Memory B cell (primary cell): ENCODE results near the gene VCP.

Experiments
- ATAC-seq: fragments of 150-1000 bp; cut with Tn5 transposase; 2 replicates; pipeline ENCODE4 v1.10.0; 2021; ENCODE audit warnings: low read depth, mild to moderate bottlenecking, moderate library complexity
- DNase-seq, 2 donors: peaks; one replicate each; pipeline ENCODE4 v3.0.0; 2022; ENCODE audit warnings: low spot score in 2 of 2
- H3K27ac Mint-ChIP-seq: one replicate; pipeline ENCODE4 v1.8.0; 2022; ENCODE audit warnings: mild to moderate bottlenecking, moderate library complexity, mixed read lengths
- H3K27me3 Mint-ChIP-seq: one replicate; pipeline ENCODE4 v1.8.0; 2022; ENCODE audit warnings: mixed read lengths
- H3K36me3 Mint-ChIP-seq: one replicate; pipeline ENCODE4 v1.8.0; 2022; ENCODE audit warnings: mild to moderate bottlenecking, mixed read lengths
- H3K4me1 Mint-ChIP-seq: one replicate; pipeline ENCODE4 v1.8.0; 2022; ENCODE audit warnings: mixed read lengths
- H3K4me3 Mint-ChIP-seq: one replicate; pipeline ENCODE4 v1.8.0; 2022; ENCODE audit warnings: mild to moderate bottlenecking, moderate library complexity, mixed read lengths
- H3K9me3 Mint-ChIP-seq: one replicate; pipeline ENCODE4 v1.8.0; 2022; ENCODE audit warnings: mixed read lengths

The VCP gene

GRCh38 chr9:35059438-35059837 is 13.0 kb downstream of the VCP start:
- ATAC-seq (no peak), DNase-seq (no peak)
- Mint-ChIP-seq H3K27me3 (no peaks in the 10 kb centered on the region), H3K27ac (no peak overlapping the region), H3K9me3 (no peaks in the 10 kb centered on the region), H3K4me3 (no peak overlapping the region), H3K36me3 (peaks cover 57% of the 10 kb centered on the region), H3K4me1 (no peaks in the 10 kb centered on the region)

- no peak for ATAC-seq
- no peak for DNase-seq
- no peak overlapping the region for H3K27ac Mint-ChIP-seq
- H3K27me3 Mint-ChIP-seq, result no peaks in the 10 kb centered on the region
- H3K4me1 Mint-ChIP-seq, result peaks cover 2% of the 10 kb centered on the region
- no peak overlapping the region for H3K4me3 Mint-ChIP-seq
- peaks cover 48% of the 10 kb centered on the region for H3K36me3 Mint-ChIP-seq
- H3K9me3 Mint-ChIP-seq, result no peaks in the 10 kb centered on the region
These were observed 15.2 kb downstream of the VCP start for GRCh38 chr9:35057271-35057620.

- H3K27me3 Mint-ChIP-seq, result no peaks in the 10 kb centered on the region
- peaks cover 2% of the 10 kb centered on the region for H3K4me1 Mint-ChIP-seq
- DNase-seq (no peak), ATAC-seq (no peak)
- H3K36me3 Mint-ChIP-seq, result peaks cover 45% of the 10 kb centered on the region
- H3K4me3 Mint-ChIP-seq, result no peak overlapping the region
- no peaks in the 10 kb centered on the region for H3K9me3 Mint-ChIP-seq
- peak overlapping the region; percentile 14 for H3K27ac Mint-ChIP-seq
These were observed 15.7 kb downstream of the VCP start for GRCh38 chr9:35056571-35057270.

DNA sequence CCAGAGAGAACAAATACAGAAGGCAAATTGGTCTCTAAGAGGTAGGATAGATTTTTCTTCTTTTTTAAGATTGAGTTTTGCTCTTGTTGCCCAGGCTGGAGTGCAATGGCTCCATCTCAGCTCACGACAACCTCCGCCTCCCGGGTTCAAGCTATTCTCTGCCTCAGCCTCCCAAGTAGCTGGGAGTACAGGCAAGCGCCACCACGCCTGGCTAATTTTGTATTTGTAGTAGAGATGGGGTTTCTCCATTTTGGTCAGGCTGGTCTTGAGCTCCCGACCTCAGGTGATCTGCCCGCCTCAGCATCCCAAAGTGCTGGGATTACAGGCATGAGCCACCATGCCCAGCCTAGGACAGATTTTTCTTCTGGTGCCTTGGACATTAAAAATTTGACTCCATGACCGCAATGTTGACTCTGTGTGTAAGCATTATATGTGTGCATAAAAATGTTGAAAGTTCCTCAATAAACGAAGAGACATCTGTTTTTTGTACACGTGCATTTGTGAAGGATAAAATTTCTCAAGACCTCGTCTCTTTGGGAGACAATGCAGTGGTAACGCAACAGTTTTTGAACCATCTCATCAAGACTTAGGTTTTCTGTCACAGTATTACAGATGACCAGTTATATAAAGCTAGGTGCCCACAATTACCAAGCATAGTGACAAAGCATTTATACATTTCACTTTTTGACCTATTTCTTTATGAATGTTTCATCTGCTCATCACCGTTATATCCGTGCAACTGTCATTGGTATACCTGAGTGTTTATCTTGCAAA is 17.4 kb downstream of the VCP start:
- ATAC-seq (no peak), DNase-seq (no peak)
- Mint-ChIP-seq H3K27me3 (no peaks in the 10 kb centered on the region), H3K9me3 (no peaks in the 10 kb centered on the region), H3K27ac (peak overlapping the region; percentile 77), H3K4me3 (no peak overlapping the region), H3K4me1 (peaks cover 7% of the 10 kb centered on the region), H3K36me3 (peaks cover 37% of the 10 kb centered on the region)

GRCh38 chr9:35054185-35054835 is 18.1 kb downstream of the VCP start:
- H3K4me1 Mint-ChIP-seq, result peaks cover 7% of the 10 kb centered on the region
- no peaks in the 10 kb centered on the region for H3K9me3 Mint-ChIP-seq
- no peak for DNase-seq
- H3K36me3 Mint-ChIP-seq, result peaks cover 32% of the 10 kb centered on the region
- H3K27me3 Mint-ChIP-seq, result no peaks in the 10 kb centered on the region
- H3K27ac Mint-ChIP-seq, result peak overlapping the region; percentile 77
- no peak overlapping the region for H3K4me3 Mint-ChIP-seq
- ATAC-seq, result no peak

DNA sequence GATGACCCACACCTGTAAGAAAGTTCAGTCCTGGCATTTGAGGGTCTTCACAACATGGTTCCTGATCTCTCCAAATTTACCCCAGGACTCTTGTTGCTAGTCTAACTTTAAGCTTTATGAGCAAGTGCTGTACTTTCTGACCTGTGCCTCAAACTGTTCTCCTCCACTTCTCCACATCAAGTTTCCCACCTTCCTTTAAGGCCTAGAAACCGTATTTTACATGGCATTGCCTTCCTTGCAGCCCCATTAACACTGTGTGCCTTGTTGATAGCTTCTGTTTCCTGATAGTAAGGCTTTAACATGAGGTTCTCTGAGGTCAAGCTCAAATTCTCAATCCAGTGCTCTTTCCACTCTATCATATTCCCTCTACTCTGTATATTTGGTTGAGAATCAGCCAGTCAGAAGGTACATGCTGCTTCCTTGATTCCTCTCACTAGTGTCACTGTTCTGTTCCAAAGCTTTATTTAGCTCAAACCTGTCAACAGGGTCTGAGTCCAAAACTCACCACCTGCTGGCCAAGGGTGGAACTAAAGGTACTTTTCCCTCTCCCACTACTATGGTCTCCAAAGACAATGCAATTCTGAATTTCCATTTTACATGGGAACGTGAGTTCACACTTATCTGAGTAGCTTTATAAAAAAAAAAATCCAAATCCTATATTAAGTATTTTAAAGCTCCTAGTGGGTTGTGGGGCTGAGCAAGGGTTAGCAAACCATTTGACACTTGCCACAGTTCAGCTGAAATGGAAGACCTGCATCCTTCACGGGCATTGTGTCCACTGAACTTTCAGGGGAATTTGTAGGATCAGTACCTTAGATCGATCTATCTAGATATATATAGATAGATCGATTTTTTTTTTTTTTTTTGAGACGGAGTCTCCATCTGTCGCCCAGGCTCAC is 21.1 kb downstream of the VCP start:
- Mint-ChIP-seq H3K4me1 (peaks cover 7% of the 10 kb centered on the region), H3K36me3 (peaks cover 19% of the 10 kb centered on the region)
- DNase-seq, result peak; percentile 35 to 40

DNA sequence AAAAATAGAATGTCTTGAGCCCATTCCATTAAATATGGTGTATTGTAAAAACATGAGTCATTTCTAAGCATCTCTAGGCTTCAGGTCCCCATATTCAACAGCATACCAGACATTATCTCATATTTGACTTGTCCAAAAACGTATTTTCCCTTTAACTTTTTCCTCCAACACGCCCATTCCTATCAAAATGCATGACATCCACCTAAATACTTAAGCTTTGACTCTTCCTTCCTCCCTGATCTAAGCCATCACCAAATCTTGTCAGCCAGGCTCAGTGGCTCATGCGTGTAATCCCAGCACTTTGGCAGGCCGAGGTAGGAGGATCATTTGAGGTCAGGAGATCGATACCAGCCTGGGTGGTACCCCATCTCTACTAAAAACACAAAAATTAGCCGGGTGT is 23.9 kb downstream of the VCP start:
- Mint-ChIP-seq H3K4me1 (peaks cover 11% of the 10 kb centered on the region), H3K27ac (no peak overlapping the region), H3K9me3 (no peaks in the 10 kb centered on the region), H3K27me3 (no peaks in the 10 kb centered on the region), H3K4me3 (no peak overlapping the region), H3K36me3 (peaks cover 20% of the 10 kb centered on the region)
- ATAC-seq (no peak), DNase-seq (no peak)

More for the DNA sequence above, 21.1 kb downstream of the VCP start:
- peak; percentile 88 for ATAC-seq
- Mint-ChIP-seq H3K27me3 (no peaks in the 10 kb centered on the region), H3K9me3 (no peaks in the 10 kb centered on the region), H3K4me3 (no peak overlapping the region), H3K27ac (no peak overlapping the region)

- H3K4me1 Mint-ChIP-seq, result peaks cover 13% of the 10 kb centered on the region
These were observed 28.4 kb downstream of the VCP start for GRCh38 chr9:35044071-35044470.

GRCh38 chr9:35042891-35043545 is 29.4 kb downstream of the VCP start:
- Mint-ChIP-seq H3K27me3 (no peaks in the 10 kb centered on the region), H3K27ac (no peak overlapping the region), H3K36me3 (peaks cover 17% of the 10 kb centered on the region), H3K4me1 (peaks cover 13% of the 10 kb centered on the region), H3K9me3 (no peaks in the 10 kb centered on the region), H3K4me3 (no peak overlapping the region)
- DNase-seq, result no peak
- no peak for ATAC-seq

More at GRCh38 chr9:35044071-35044470, 28.4 kb downstream of the VCP start:
- ATAC-seq (no peak), DNase-seq (no peak)
- Mint-ChIP-seq H3K27me3 (no peaks in the 10 kb centered on the region), H3K27ac (no peak overlapping the region), H3K9me3 (no peaks in the 10 kb centered on the region), H3K36me3 (peaks cover 24% of the 10 kb centered on the region), H3K4me3 (no peak overlapping the region)

DNA sequence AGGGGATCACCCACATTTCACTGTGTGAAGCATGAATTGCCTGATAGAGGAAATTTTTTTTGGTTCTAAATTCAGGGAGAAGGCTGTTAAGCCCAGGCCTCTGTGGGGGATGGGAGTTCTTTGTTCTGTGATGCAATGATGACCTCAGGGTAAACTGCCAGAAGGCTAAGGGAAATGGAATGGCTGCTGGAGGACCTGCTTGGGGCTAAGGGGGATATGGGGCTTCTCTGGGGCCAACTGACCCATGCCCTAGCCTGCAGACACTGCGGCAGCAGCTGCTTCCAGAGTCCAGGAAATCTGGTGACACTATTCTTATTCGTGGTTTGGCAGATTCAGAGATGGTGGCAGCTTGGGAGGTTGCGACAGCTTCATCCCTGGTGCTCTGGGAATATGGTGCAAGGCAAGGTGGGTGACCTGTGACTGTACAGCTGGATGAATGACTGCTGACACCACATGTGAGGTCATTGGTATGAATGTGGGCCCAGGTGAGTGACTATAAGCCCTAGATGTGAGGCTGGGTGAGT is 30.3 kb downstream of the VCP start:
- Mint-ChIP-seq H3K4me3 (no peak overlapping the region), H3K27me3 (no peaks in the 10 kb centered on the region), H3K9me3 (no peaks in the 10 kb centered on the region), H3K36me3 (peaks cover 17% of the 10 kb centered on the region), H3K27ac (no peak overlapping the region), H3K4me1 (peaks cover 13% of the 10 kb centered on the region)
- ATAC-seq (no peak), DNase-seq (no peak)

DNA sequence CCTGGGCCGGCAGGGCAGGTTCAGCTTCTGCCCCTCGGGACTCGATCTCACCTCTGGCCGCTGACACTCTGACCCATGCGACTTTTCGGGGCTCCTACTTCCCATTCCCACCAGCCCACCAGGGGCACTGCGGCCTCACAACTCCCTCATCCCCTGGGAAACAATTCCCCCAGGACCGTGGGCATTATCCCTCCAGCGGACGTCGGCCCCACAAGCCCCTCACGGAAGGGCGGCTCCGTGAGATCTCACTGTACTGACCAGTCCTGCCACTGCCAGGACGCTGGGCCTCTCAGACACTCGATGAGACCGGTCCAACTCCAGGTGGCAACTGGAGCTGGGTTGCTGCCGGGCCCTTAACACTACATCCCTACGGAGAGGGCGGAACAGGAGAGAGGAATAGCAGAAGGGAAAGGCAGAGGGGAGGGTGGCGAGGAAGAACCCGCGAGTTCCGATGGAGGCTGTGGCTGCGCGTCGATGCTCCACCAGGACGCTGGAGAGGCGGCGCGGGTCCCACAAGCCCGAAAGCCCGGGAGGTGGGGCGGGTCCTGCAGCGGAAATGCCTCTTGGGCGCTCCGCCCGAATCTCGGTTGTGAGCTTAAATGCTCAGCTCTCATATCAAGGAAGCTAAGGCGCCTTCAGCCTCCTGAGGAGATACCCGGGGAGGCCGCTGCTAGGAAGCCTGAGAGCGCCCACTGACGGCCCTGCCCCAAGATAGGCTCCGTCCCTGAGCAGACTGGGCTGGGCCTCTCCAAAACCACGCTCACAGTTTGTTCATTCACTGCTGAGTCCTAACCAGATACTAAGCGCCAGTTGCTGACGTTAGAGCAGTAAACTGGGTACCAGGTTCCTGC is 36.3 kb downstream of the VCP start:
- Mint-ChIP-seq H3K4me1 (peaks cover 16% of the 10 kb centered on the region), H3K4me3 (peak overlapping the region; percentile 72), H3K9me3 (no peaks in the 10 kb centered on the region), H3K27me3 (no peaks in the 10 kb centered on the region), H3K27ac (peak overlapping the region; percentile 30), H3K36me3 (peaks cover 10% of the 10 kb centered on the region)
- DNase-seq (no peak), ATAC-seq (peak; percentile 56)

DNA sequence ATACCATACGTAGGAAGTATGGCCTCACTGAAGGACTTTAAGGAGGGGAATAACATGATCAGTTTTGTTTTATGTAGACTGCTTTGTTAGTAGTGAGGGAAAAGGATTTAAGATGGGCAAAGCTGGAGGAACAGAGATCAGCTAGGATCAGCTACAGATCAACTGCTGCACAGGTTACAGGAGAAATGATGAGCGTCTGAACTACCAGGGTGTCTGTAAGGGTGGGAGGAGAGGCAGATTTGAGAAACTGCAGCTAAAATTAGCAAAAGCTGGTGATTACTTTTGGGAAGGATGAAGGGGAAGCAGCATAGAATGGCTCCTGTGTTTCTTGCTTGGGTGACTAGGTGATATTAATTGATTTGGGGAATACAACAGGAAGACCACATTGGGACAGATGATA is 39.3 kb downstream of the VCP start:
- no peak for DNase-seq
- Mint-ChIP-seq H3K4me3 (no peak overlapping the region), H3K27me3 (no peaks in the 10 kb centered on the region), H3K4me1 (peaks cover 7% of the 10 kb centered on the region), H3K27ac (no peak overlapping the region), H3K9me3 (no peaks in the 10 kb centered on the region), H3K36me3 (peaks cover 10% of the 10 kb centered on the region)
- no peak for ATAC-seq
